OCI-LY3 (cell line): ENCODE data around the gene IGDCC3.

Experiments
- CTCF ChIP-seq: fragments of 200-600, 300-600 bp; sonication (generic); IDR thresholded peaks from 2 replicates; pipeline ENCODE4 v1.5.1; 2014; ENCODE audit warnings: antibody characterized with exemption, low read length, low read depth
- EZH2phosphoT487 ChIP-seq: fragments of 200-600 bp; shearing (Covaris generic); IDR thresholded peaks from 2 replicates; pipeline ENCODE4 v1.6.1; 2018; ENCODE audit warnings: antibody characterized with exemption, mixed run types, low read depth

GRCh38 chr15:65329984-65330735 is 47.6 kb downstream of the IGDCC3 start:
- no peak for TF ChIP-seq CTCF
- TF ChIP-seq EZH2phosphoT487, result no peak
